ENCODE data around the gene GRB7. TPM values are rescaled to one million over a fixed set of nuclear protein-coding genes. Genes with fewer than 3 reads are reported as not detected.

Gene GRB7
- total and polyA plus RNA-seq, 2 donors (not counting 1 experiment from before 2014, with no cell fraction given) = 0.81 to 0.84 TPM

DNA sequence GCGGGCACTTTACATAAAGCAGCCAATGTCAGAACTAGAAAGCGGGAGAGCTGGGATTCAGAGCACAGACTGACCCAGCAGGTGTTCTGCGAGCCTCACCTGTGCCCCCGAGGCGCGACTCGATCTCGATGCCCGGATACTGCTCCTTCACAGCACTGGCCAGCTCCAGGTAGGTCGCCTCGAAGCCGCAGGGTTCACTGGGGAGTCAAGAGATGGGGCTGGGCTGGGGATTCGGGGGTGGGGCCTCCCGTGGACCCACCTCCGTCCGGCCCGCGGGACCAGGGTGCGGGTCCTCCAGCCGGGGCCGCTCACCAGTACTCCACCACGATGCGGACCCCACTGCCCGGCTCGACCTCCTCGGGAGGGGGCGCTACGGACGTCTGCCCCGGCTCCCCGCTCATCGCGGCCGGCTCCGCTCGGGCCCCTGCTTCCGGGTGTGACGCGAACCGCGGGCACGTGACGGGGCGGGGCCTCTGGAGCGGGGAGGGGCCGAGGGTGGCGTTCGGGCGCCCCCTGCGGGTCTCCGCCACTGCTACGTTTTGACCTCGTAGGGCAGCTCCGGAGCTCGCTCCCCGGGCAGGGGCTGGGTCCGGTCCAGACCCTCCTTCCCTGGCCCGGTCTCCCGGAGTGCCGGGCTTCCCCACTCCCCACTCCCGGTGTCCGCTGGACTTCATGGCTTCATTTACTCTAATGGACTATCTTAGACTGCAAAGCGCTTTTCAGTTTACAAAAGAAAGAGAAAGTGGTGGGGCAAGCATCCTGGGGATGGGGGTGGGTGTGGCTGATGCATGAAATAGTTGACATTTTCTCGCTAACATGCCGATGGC lies 7.4 kb upstream of the GRB7 start, which contains the start of gene MIEN1:
MIEN1 (minus strand) TSS at position 438 of the 827 bp plus-strand sequence; CDS start at position 401, 37 bp downstream.
- POLR2A ChIA-PET = interaction anchor here (0.5 to 2.3 kb wide), 16 partner anchors 9 to 531 kb away, joined by 3 to 15 read pairs (median 6); partner anchors contain the start of gene RPL19
- Histone ChIP-seq H3K4me3 (ENCODE audit: control extremely low read depth in 1 of 5, extremely low read depth in 1 of 5, insufficient read depth in 1 of 5, low read depth in 2 of 5, low read length in 4 of 5) (peak within 1 kb of the TSS; percentile 63 to 100 (median 78)), H3K4me2 (replicated peaks; ENCODE audit: low read depth, low read length, poor library complexity, severe bottlenecking) (peak within 1 kb of the TSS; percentile 99), H2AFZ (ENCODE audit: insufficient read depth, low read depth, low read length, poor library complexity, severe bottlenecking) (peak within 1 kb of the TSS; percentile 95), H4K20me1 (ENCODE audit: control insufficient read depth, insufficient read depth, low read length, poor library complexity, severe bottlenecking) (peaks cover 26% of the 10 kb centered on the region), H3K36me3 (replicated peaks in 1 of 2; ENCODE audit: control extremely low read depth in 1 of 2, control insufficient read depth in 1 of 2, extremely low read depth in 1 of 2, insufficient read depth in 2 of 2, low read length in 1 of 2) (peaks cover 0 to 27% of the 10 kb centered on the region in 2 experiments), H3K27ac (ENCODE audit: low read length in 2 of 2) (peak within 1 kb of the TSS; percentile 82 to 96), H3K27me3 (replicated peaks in 1 of 4; ENCODE audit: control extremely low read depth in 1 of 4, control insufficient read depth in 3 of 4, insufficient read depth in 4 of 4, low read length in 3 of 4) (no peaks in the 10 kb centered on the region), H3K9me3 (ENCODE audit: control extremely low read depth in 1 of 3, control insufficient read depth in 2 of 3, insufficient read depth in 1 of 3, low read length in 2 of 3) (no peaks in the 10 kb centered on the region), H3K79me2 (ENCODE audit: control insufficient read depth, insufficient read depth, low read length) (peaks cover 36% of the 10 kb centered on the region), H3K4me1 (ENCODE audit: control insufficient read depth in 2 of 2, insufficient read depth in 2 of 2, low read length in 2 of 2) (peaks cover 11 to 17% of the 10 kb centered on the region in 2 donors), H3K9ac (ENCODE audit: low read length) (peak within 1 kb of the TSS; percentile 95)
- H3K4me1 Mint-ChIP-seq = peaks cover 28% of the 10 kb centered on the region
- ATAC-seq (ENCODE audit: low read depth) (peak; percentile 94), DNase-seq (peak; percentile 95)
- H3K27ac Mint-ChIP-seq = peak within 1 kb of the TSS; percentile 94
- peak within 1 kb of the TSS; percentile 93 for H3K4me3 Mint-ChIP-seq
- intact Hi-C loops (cut with micrococcal nuclease) = loop anchor here (1.0 to 5.0 kb wide), 6 partner anchors 24 to 250 kb away; partner anchors contain the start of genes LRRC3C, ORMDL3, PGAP3 and PSMD3
- CTCF ChIA-PET = interaction anchor here (0.6 to 5.2 kb wide), 32 partner anchors 12 to 381 kb away, joined by 3 to 51 read pairs (median 4); partner anchors contain the start of genes IKZF3 and PNMT
- no peak for TF ChIP-seq EZH2 (IDR thresholded peaks at IDR 0.05; ENCODE audit: borderline replicate concordance, insufficient read depth, low read depth, low read length, poor library complexity, severe bottlenecking)
- TF ChIP-seq, protein P1, sequence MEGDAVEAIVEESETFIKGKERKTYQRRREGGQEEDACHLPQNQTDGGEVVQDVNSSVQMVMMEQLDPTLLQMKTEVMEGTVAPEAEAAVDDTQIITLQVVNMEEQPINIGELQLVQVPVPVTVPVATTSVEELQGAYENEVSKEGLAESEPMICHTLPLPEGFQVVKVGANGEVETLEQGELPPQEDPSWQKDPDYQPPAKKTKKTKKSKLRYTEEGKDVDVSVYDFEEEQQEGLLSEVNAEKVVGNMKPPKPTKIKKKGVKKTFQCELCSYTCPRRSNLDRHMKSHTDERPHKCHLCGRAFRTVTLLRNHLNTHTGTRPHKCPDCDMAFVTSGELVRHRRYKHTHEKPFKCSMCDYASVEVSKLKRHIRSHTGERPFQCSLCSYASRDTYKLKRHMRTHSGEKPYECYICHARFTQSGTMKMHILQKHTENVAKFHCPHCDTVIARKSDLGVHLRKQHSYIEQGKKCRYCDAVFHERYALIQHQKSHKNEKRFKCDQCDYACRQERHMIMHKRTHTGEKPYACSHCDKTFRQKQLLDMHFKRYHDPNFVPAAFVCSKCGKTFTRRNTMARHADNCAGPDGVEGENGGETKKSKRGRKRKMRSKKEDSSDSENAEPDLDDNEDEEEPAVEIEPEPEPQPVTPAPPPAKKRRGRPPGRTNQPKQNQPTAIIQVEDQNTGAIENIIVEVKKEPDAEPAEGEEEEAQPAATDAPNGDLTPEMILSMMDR (IDR thresholded peaks at IDR 0.05) = peak; percentile 96
- no peaks in the 10 kb centered on the region for H3K27me3 Mint-ChIP-seq
- no peaks in the 10 kb centered on the region for H3K9me3 Mint-ChIP-seq (ENCODE audit: insufficient read depth)
- 1% methylated on average over 60 of the region's 65 CpGs for WGBS (ENCODE audit: insufficient coverage)

Data from B cell (primary cell).